ACHN (cell line): ENCODE results near the gene SPAAR.
"Not testable (repeated sequence)": the region's sequence is repeated elsewhere in the genome, so short reads cannot be mapped to it uniquely, and the experiment has no call there.

ENCODE experiments used
- DNase-seq: peaks from one replicate; pipeline ENCODE4 v3.0.0-alpha.2; 2015
- in situ Hi-C: cut with HindIII; loops from 2 replicates; pipeline ENCODE4 v1.10.0; 2017; ENCODE audit warnings: low sequenced_read_pairs, low pct_ligation_motif_present, low pct_unique_long_range_greater_than_20kb

The SPAAR gene

DNA sequence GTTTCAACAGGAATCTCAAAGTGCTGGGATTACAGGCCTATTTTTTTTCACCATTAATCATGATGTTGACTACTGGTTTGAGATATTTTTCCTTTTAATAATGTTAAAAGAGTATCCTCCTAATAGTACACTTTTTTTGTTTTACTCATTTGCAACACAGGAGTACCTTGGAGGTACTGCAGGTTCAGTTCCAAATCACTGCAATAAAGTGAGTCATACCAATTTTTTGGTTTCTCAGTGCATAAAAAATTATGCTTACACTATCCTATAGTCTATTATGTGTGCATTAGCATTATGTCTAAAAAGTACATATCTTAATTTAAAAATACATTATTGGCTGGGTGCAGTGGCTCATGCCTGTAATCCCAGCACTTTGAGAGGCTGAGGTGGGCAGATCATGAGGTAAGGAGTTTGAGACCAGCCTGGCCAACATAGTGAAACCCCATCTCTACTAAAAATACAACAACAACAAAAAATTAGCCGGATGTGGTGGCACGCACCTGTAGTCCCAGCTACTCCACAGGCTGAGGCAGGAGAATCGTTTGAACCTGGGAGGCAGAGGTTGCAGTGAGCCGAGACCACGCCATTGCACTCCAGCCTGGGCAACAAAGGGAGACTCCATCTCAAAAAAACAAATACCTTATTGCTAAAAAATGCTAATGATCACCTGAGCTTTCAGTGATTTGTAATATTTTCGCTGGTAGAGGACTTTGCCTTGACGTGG is 11.8 kb upstream of the SPAAR start:
- DNase-seq, in situ Hi-C loops: not testable (repeated sequence)

DNA sequence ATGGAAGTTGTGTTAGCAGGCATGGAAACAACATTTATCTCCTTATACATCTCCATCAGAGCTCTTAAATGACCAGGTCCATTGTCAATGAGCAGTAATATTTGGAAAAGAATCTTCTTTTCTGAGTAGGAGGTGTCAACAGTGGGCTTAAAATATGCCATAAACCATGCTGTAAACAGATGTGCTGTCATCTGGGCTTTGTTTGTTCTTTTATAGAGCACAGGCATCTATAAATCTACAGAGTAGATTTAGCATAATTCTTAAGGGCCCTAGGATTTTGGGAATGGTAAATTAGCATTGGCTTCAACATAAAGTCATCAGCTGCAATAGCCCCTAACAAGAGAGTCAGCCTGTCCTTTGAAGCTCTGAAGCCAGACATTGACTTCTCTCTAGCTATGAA is 11.0 kb upstream of the SPAAR start:
- in situ Hi-C loops, result no loop called here
- DNase-seq, result no peak

DNA sequence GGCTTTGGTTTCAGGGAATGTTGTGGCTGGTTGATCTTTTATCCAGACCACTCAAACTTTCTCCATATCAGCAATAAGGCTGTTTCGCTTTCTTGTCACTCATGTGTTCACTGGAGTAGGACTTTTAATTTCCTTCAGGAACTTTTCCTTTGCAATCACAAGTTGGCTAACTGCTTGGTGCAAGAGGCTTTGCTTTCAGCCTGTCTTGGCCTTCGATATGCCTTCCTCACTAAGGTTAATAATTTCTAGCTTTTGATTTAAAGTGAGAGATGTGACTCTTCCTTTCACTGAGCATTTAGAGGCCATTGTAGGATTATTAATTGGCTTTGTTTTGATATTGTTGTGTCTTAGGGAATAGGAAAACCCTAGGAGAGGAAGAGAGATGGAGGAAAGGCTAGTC is 10.3 kb upstream of the SPAAR start:
- in situ Hi-C loops, result no loop called here

GRCh38 chr9:35903049-35903448 is 6.2 kb upstream of the SPAAR start:
- in situ Hi-C loops, result no loop called here
- peak; percentile 58 for DNase-seq

More for the DNA sequence above, 10.3 kb upstream of the SPAAR start:
- no peak for DNase-seq

GRCh38 chr9:35904338-35904737 is 5.0 kb upstream of the SPAAR start:
- in situ Hi-C loops, result no loop called here
- DNase-seq, result no peak

DNA sequence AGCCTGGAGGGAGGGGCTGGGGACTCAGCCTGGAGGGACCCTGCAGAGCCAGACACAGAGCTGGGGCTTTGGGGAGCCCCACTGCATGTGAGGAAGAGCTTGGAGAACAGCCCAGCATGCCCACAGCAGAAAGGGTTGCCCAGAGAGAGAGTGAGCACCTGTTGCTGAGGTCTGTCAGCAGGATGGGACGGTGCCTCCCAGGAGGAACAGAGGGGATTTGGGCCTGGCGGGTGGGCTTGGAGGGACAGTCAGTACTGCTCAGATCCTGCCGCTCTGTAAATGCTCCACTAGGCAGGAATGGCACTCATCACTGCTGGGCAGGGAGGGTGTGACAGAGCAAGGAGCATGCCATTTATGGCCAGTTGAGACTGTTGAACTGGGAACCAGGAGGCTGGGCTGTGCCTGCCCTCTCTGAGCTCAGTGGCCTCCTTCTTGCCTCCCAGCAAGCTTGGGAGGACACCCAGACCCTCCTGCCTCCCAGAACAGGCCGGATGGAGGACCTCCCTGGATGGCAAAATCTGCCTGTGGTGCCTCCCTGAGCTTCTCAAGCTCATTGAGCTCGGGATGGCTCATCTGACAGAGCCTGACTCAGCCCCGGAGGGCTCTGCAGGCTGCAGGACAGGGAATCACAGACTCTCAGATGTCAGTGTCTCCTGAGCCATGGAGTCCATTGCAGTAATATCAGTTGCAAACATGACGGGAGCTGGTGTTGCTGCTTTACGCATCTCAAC is 4.1 kb upstream of the SPAAR start:
- in situ Hi-C loops, result no loop called here
- peak; percentile 65 for DNase-seq

GRCh38 chr9:35905912-35906679 is 3.2 kb upstream of the SPAAR start, which contains the start of gene HRCT1:
Gene HRCT1, plus strand, starts transcription at chr9:35906202. Its CDS starts 86 bp downstream, at chr9:35906288.
- in situ Hi-C loops, result no loop called here
- DNase-seq, result peak; percentile 95

GRCh38 chr9:35906923-35907699 is 2.2 kb upstream of the SPAAR start:
- in situ Hi-C loops, result no loop called here
- DNase-seq, result peak; percentile 47

DNA sequence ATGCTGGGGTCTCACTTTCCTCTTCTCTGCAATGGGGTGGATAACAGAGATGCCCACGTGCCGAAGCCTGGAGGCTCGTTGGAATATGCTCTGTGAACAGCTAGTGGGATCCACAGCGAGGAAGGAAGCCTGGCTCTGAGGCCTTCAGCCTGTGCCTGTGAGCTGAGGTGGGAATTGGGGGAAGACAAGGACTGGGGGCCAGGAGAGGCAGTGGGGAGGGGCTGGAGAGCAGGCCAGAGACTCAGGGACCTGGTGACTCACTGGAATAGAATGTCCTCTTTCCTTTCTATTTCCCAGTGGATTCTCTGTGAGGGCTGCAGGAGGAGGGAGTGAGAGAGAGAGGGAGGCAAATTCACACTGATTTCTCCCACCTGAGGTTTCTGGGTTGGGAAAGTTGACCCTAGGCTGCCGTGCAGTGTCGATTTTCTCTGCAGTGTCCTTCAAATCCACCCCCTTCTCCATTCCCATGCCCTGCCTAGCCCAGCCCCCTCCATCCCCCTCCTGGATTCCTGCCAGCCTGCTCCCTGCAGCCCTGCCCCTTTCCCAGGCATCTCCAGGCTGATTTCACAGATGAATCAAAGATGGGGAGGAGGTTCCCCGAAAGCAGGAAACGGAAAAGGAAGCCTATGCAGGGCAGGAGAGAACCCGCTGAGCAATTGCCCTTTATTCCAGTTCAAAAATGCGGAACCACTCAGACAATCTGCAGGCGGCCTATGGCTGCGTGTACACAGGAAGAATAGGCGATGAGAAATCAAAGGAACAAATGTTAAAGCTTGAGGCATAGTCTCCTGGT is 1.4 kb upstream of the SPAAR start:
- peak; percentile 86 for DNase-seq

GRCh38 chr9:35908504-35909125 is 675 bp upstream of the SPAAR start:
- peak; percentile 21 for DNase-seq

More for the DNA sequence above, 1.4 kb upstream of the SPAAR start:
- in situ Hi-C loops, result no loop called here

GRCh38 chr9:35909687-35910612 is 660 bp downstream of the SPAAR start:
- in situ Hi-C loops, result no loop called here

More at GRCh38 chr9:35908504-35909125, 675 bp upstream of the SPAAR start:
- in situ Hi-C loops, result no loop called here

DNA sequence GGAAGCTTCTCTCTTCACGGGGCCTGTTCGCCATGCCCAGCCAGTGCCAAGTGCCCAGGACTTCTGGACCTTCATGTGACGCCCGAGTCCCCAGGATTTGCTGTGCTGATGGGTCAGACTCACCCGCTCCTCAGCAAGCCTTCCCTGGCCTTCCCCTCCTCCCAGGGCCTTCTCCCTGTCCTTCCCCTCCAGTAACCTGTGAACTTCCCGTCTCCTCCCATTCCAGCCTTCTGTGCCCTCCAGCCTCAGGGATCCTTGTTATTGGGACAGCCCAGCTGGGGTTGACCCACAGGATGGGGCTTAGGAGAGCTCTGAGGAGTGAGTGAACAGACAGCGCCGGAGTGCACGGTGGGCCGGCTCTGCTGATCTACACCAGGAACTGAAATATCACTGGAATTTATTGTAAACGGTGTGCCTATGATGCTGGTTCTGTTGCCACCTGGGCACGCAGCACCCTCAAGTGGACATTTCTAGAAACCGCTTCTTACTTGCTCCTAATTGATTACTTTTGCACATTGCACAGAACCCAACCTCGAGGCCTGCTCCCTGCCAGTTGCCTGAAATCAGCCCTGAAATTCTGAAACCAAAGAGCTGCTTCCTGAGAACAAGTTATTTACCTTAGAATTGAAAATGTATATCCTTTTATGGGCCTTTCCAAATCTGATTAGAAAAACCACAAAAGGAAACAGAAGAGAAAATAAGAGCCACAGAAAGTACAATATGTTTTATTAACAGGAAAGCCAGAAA is 1.5 kb downstream of the SPAAR start:
- in situ Hi-C loops, result no loop called here
- peak; percentile 75 for DNase-seq

More at GRCh38 chr9:35909687-35910612, 660 bp downstream of the SPAAR start:
- no peak for DNase-seq

DNA sequence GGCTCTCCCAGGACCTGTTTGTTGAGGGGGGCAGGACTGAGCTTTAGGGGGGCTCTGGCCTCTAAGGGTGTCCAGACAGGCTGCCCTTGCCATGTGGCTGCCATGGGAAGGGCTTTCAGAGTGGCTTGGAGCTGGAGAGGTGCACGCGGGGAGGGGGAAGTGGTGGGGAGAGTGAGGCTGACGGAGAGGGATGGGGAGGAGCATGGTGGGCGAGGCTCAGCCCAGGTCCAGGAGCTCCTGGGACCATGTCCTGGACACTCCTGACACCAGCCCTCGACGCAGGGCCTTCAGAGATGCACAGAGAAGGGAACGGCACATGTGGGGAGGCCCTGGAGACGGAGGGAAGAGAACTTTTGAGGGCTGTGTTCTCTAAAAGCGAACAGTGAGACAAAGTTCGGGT is 2.4 kb downstream of the SPAAR start:
- in situ Hi-C loops, result no loop called here
- DNase-seq, result no peak

- in situ Hi-C loops, result no loop called here
- DNase-seq, result no peak
Measured at GRCh38 chr9:35912791-35913400, 3.6 kb downstream of the SPAAR start.

DNA sequence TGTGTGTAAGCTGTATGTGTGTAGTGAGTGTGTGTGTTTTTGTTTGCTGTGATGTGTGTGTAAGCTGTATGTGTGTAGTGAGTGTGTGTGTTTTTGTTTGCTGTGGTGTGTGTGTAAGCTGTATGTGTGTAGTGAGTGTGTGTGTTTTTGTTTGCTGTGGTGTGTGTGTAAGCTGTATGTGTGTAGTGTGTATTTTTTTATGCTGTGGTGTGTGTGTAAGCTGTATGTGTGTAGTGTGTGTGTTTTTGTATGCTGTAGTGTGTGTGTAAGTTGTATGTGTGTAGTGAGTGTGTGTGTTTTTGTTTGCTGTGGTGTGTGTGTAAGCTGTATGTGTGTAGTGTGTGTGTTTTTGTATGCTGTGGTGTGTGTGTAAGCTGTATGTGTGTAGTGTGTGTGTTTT is 4.1 kb downstream of the SPAAR start:
- in situ Hi-C loops, DNase-seq: not testable (repeated sequence)
